K562 treated with DMSO at 1 percent for 48 hours (cell line): ENCODE data around the gene PLEKHG4B. TPM values are rescaled to one million over a fixed set of nuclear protein-coding genes. Genes with fewer than 3 reads are reported as not detected.

ENCODE experiments used
- total RNA-seq: library from RNA; unstranded; fragments of 300-600 nt; gene quantifications from 2 replicates; pipeline ENCODE4 v1.2.3, GENCODE V29; 2022; ENCODE audit warnings: low replicate concordance; ENCODE audit errors: extremely low read depth

The PLEKHG4B gene
- total RNA-seq = not detected in 2 replicates

GRCh38 chr5:91556-92263, at the start of gene PLEKHG4B:
PLEKHG4B (plus strand) TSS chr5:92168; CDS start chr5:92232, 64 bp downstream.

GRCh38 chr5:191036-191948, 99.3 kb downstream of the PLEKHG4B start, which contains the start of gene LRRC14B:
LRRC14B (plus strand) TSS chr5:191495; CDS start chr5:191539, 44 bp downstream.

GRCh38 chr5:217494-218456, 125.8 kb downstream of the PLEKHG4B start, which contains the start of the genes CCDC127 and SDHA:
CCDC127 (minus strand) TSS chr5:218153; CDS start chr5:216849, 1,304 bp downstream.
SDHA (plus strand) TSS chr5:218320; CDS start chr5:218356, 36 bp downstream.

Other genes starting within 250 kb of the PLEKHG4B start
- not detected in 2 replicates for gene LRRC14B, start 99.3 kb downstream of the PLEKHG4B start, total RNA-seq
- gene CCDC127, start 126.0 kb downstream of the PLEKHG4B start, total RNA-seq = not detected in 2 replicates
- gene SDHA, start 126.2 kb downstream of the PLEKHG4B start, total RNA-seq = 937 TPM in 1 of 2 replicates, not detected in the other
- not detected in 2 replicates for gene PDCD6, start 179.5 kb downstream of the PLEKHG4B start, total RNA-seq
- not detected in 2 replicates for gene AHRR, start 229.5 kb downstream of the PLEKHG4B start, total RNA-seq